Duodenal mucosa (tissue), 2 donors: Measurements from ENCODE around the gene PYY.
"Not testable (repeated sequence)": the region's sequence is repeated elsewhere in the genome, so short reads cannot be mapped to it uniquely, and the experiment has no call there.

ENCODE experiments used
- H3K27ac ChIP-seq: one replicate; pipeline ENCODE4 v1.7.0; 2013; ENCODE audit warnings: low read depth, low read length
- H3K27me3 ChIP-seq, 2 donors: one replicate each; pipeline ENCODE4 v1.7.0; 2013; ENCODE audit warnings: low read length in 2 of 2, control low read depth in 1 of 2; ENCODE audit not compliant: insufficient read depth in 2 of 2, control insufficient read depth in 1 of 2
- H3K36me3 ChIP-seq, 2 donors: one replicate each; pipeline ENCODE4 v1.7.0; 2013; ENCODE audit warnings: low read length in 2 of 2, control low read depth in 1 of 2; ENCODE audit not compliant: insufficient read depth in 2 of 2, control insufficient read depth in 1 of 2
- H3K4me1 ChIP-seq, 2 donors: one replicate each; pipeline ENCODE4 v1.7.0; 2013; ENCODE audit warnings: low read length in 2 of 2, control low read depth in 1 of 2; ENCODE audit not compliant: insufficient read depth in 2 of 2, control insufficient read depth in 1 of 2
- H3K4me3 ChIP-seq, 2 donors: one replicate each; pipeline ENCODE4 v1.7.0; 2013; ENCODE audit warnings: low read length in 2 of 2, low read depth in 1 of 2
- H3K9ac ChIP-seq, 2 donors: one replicate each; pipeline ENCODE4 v1.7.0; 2013; ENCODE audit warnings: low read length in 2 of 2, low read depth in 1 of 2
- H3K9me3 ChIP-seq, 2 donors: one replicate each; pipeline ENCODE4 v1.7.0; 2013; ENCODE audit warnings: low read length in 2 of 2, control low read depth in 1 of 2; ENCODE audit not compliant: control insufficient read depth in 1 of 2

Gene PYY

GRCh38 chr17:43950554-43950953, 3.2 kb downstream of the PYY start:
- Histone ChIP-seq H3K9ac (no peak overlapping the region), H3K36me3 (no peaks in the 10 kb centered on the region), H3K27ac (no peak overlapping the region), H3K4me1 (peaks cover 0 to 9% of the 10 kb centered on the region in 2 donors), H3K4me3 (no peak overlapping the region), H3K9me3 (no peaks in the 10 kb centered on the region), H3K27me3 (peaks cover 27 to 29% of the 10 kb centered on the region in 2 donors)

- Histone ChIP-seq H3K4me3 (no peak overlapping the region), H3K36me3 (no peaks in the 10 kb centered on the region), H3K27me3 (peaks cover 27 to 29% of the 10 kb centered on the region in 2 donors), H3K9ac (no peak overlapping the region), H3K9me3 (no peaks in the 10 kb centered on the region), H3K27ac (no peak overlapping the region), H3K4me1 (peaks cover 0 to 9% of the 10 kb centered on the region in 2 donors)
Observed at GRCh38 chr17:43949781-43950180, 4.0 kb downstream of the PYY start.

- H3K27ac ChIP-seq, result no peak overlapping the region
- H3K9ac ChIP-seq, result no peak overlapping the region
- H3K4me1 ChIP-seq, result no peaks in the 10 kb centered on the region
- no peaks in the 10 kb centered on the region for H3K9me3 ChIP-seq
- H3K36me3 ChIP-seq, result no peaks in the 10 kb centered on the region
- H3K27me3 ChIP-seq, result peaks cover 10 to 12% of the 10 kb centered on the region in 2 donors
- no peak overlapping the region for H3K4me3 ChIP-seq
Observed at GRCh38 chr17:43946781-43947180, 7.0 kb downstream of the PYY start.

- Histone ChIP-seq H3K4me3 (no peak overlapping the region), H3K27me3 (peaks cover 0 to 6% of the 10 kb centered on the region in 2 donors), H3K36me3 (no peaks in the 10 kb centered on the region), H3K27ac (no peak overlapping the region), H3K4me1 (no peaks in the 10 kb centered on the region), H3K9ac (no peak overlapping the region), H3K9me3 (no peaks in the 10 kb centered on the region)
Observed at GRCh38 chr17:43945074-43945829, 8.5 kb downstream of the PYY start.

GRCh38 chr17:43942051-43942685, 11.6 kb downstream of the PYY start, which contains the start of gene PPY:
Gene PPY, minus strand, starts transcription at chr17:43942476. Its CDS starts 822 bp downstream, at chr17:43941654.
- no peak within 1 kb of the TSS for H3K27ac ChIP-seq
- H3K4me3 ChIP-seq, result no peak within 1 kb of the TSS

GRCh38 chr17:43940630-43941029, 13.1 kb downstream of the PYY start:
- H3K4me1 ChIP-seq, result peaks cover 0 to 3% of the 10 kb centered on the region in 2 donors
- H3K36me3 ChIP-seq, result no peaks in the 10 kb centered on the region
- peaks cover 6% of the 10 kb centered on the region in 2 donors for H3K27me3 ChIP-seq
- no peak overlapping the region for H3K4me3 ChIP-seq
- no peaks in the 10 kb centered on the region for H3K9me3 ChIP-seq
- H3K9ac ChIP-seq, result no peak overlapping the region
- no peak overlapping the region for H3K27ac ChIP-seq

More at GRCh38 chr17:43942051-43942685, 11.6 kb downstream of the PYY start, which contains the start of gene PPY:
- H3K9me3 ChIP-seq, result no peaks in the 10 kb centered on the region
- peaks cover 0 to 3% of the 10 kb centered on the region in 2 donors for H3K4me1 ChIP-seq
- H3K27me3 ChIP-seq, result peaks cover 6% of the 10 kb centered on the region in 2 donors
- no peaks in the 10 kb centered on the region for H3K36me3 ChIP-seq
- no peak within 1 kb of the TSS for H3K9ac ChIP-seq

- Histone ChIP-seq H3K9ac (no peak overlapping the region), H3K27ac (no peak overlapping the region), H3K4me3 (no peak overlapping the region), H3K36me3 (no peaks in the 10 kb centered on the region), H3K9me3 (no peaks in the 10 kb centered on the region), H3K27me3 (peaks cover 6% of the 10 kb centered on the region in 2 donors), H3K4me1 (peaks cover 0 to 3% of the 10 kb centered on the region in 2 donors)
Observed at GRCh38 chr17:43939886-43940285, 13.9 kb downstream of the PYY start.

GRCh38 chr17:43939452-43939851, 14.3 kb downstream of the PYY start:
- H3K4me1 ChIP-seq, H3K4me3 ChIP-seq, H3K9ac ChIP-seq, H3K27ac ChIP-seq, H3K27me3 ChIP-seq, H3K9me3 ChIP-seq, H3K36me3 ChIP-seq: not testable (repeated sequence)

- H3K4me1 ChIP-seq, result peaks cover 0 to 3% of the 10 kb centered on the region in 2 donors
- no peak overlapping the region for H3K4me3 ChIP-seq
- no peaks in the 10 kb centered on the region for H3K9me3 ChIP-seq
- H3K9ac ChIP-seq, result no peak overlapping the region
- H3K27ac ChIP-seq, result no peak overlapping the region
- H3K36me3 ChIP-seq, result no peaks in the 10 kb centered on the region
- peaks cover 6% of the 10 kb centered on the region in 2 donors for H3K27me3 ChIP-seq
Observed at GRCh38 chr17:43938838-43939182, 14.9 kb downstream of the PYY start.

GRCh38 chr17:43936434-43936833, 17.3 kb downstream of the PYY start:
- peaks cover 6% of the 10 kb centered on the region in 2 donors for H3K27me3 ChIP-seq
- no peak overlapping the region for H3K9ac ChIP-seq

More at GRCh38 chr17:43936434-43936833, 17.3 kb downstream of the PYY start:
- Histone ChIP-seq H3K4me3 (no peak overlapping the region), H3K27ac (no peak overlapping the region), H3K4me1 (peaks cover 0 to 5% of the 10 kb centered on the region in 2 donors), H3K36me3 (no peaks in the 10 kb centered on the region), H3K9me3 (no peaks in the 10 kb centered on the region)
